Colonic mucosa (tissue), 4 donors: ENCODE measurements around the gene PIANP. TPM values are rescaled to one million over a fixed set of nuclear protein-coding genes. Genes with fewer than 3 reads are reported as not detected.
"Not testable (repeated sequence)": the region's sequence is repeated elsewhere in the genome, so short reads cannot be mapped to it uniquely, and the experiment has no call there.

ENCODE experiments used
- DNase-seq: peaks from one replicate; pipeline ENCODE4 v3.0.0-alpha.2; 2020
- H3K27ac ChIP-seq: fragments of 200-600 bp; one replicate; pipeline ENCODE4 v1.8.0; 2021
- H3K27me3 ChIP-seq: fragments of 200-600 bp; one replicate; pipeline ENCODE4 v1.8.0; 2021
- H3K36me3 ChIP-seq: fragments of 200-600 bp; one replicate; pipeline ENCODE4 v1.8.0; 2021
- H3K4me1 ChIP-seq: fragments of 200-600 bp; one replicate; pipeline ENCODE4 v1.8.0; 2021; ENCODE audit warnings: mild to moderate bottlenecking
- H3K4me3 ChIP-seq: fragments of 200-600 bp; one replicate; pipeline ENCODE4 v1.8.0; 2021
- H3K9ac ChIP-seq, 2 donors: one replicate each; pipeline ENCODE4 v1.7.0; 2013; ENCODE audit warnings: control low read depth in 2 of 2, low read depth in 2 of 2, low read length in 2 of 2
- H3K9me3 ChIP-seq: fragments of 200-600 bp; one replicate; pipeline ENCODE4 v1.8.0; 2021
- CTCF ChIP-seq: fragments of 200-600 bp; IDR thresholded peaks from one replicate; pipeline ENCODE4 v1.8.0; 2022; ENCODE audit warnings: antibody characterized with exemption, mild to moderate bottlenecking
- intact Hi-C: fragments of 100-400 bp; cut with DNase I; formaldehyde crosslinking; loops from one replicate; pipeline ENCODE4 v1.14.1; 2022
- total RNA-seq, 2 donors: library from RNA; stranded (reverse); fragmentation: NEBNext Ultra II Directional in 1 of 2; extraction: Animal tissue kit (Norgen Biotek cat#: 25700) in 1 of 2; gene quantifications; one replicate each; pipeline ENCODE4 v1.2.1, GENCODE V29; 2021
- donor health status: healthy.
- donor health status: DM: no; HTN: no; CAD: no.
- donor health status: DM: no; HTN: no; CAD: no.

The PIANP gene
- total RNA-seq, result 1 to 10 TPM in 1 of 2 donors, under 1 TPM in 1; 0.44 to 1.2 TPM

GRCh38 chr12:6700646-6701051 lies at the start of gene PIANP:
PIANP (minus strand) TSS chr12:6700815; CDS start chr12:6698061, 2,754 bp downstream.
- no peak for DNase-seq
- Histone ChIP-seq H3K27ac (no peak within 1 kb of the TSS), H3K27me3 (peaks cover 28% of the 10 kb centered on the region), H3K36me3 (no peaks in the 10 kb centered on the region), H3K9me3 (no peaks in the 10 kb centered on the region), H3K4me3 (peak within 1 kb of the TSS; percentile 42), H3K4me1 (peaks cover 3% of the 10 kb centered on the region), H3K9ac (peak within 1 kb of the TSS in 1 of 2 donors; percentile 46)
- TF ChIP-seq CTCF, result no peak
- intact Hi-C loops, result no loop called here

GRCh38 chr12:6748761-6749160 lies 48.1 kb upstream of the PIANP start:
- Histone ChIP-seq H3K27ac (no peak overlapping the region), H3K9ac (no peak overlapping the region), H3K27me3 (no peaks in the 10 kb centered on the region), H3K4me1 (peaks cover 7% of the 10 kb centered on the region), H3K9me3 (no peaks in the 10 kb centered on the region), H3K4me3 (no peak overlapping the region), H3K36me3 (peaks cover 23% of the 10 kb centered on the region)
- no peak for TF ChIP-seq CTCF
- DNase-seq, result no peak
- intact Hi-C loops, result no loop called here

- Histone ChIP-seq H3K4me1 (peaks cover 6% of the 10 kb centered on the region), H3K36me3 (peaks cover 23% of the 10 kb centered on the region), H3K9me3 (no peaks in the 10 kb centered on the region), H3K27me3 (no peaks in the 10 kb centered on the region), H3K27ac (no peak overlapping the region), H3K9ac (no peak overlapping the region), H3K4me3 (no peak overlapping the region)
- no peak for DNase-seq
- TF ChIP-seq CTCF, result no peak
- intact Hi-C loops, result no loop called here
Observed at GRCh38 chr12:6747216-6747615, 46.6 kb upstream of the PIANP start.

- no peak overlapping the region for H3K9ac ChIP-seq
Observed at GRCh38 chr12:6745741-6746525, 45.3 kb upstream of the PIANP start.

GRCh38 chr12:6743300-6743699 lies 42.7 kb upstream of the PIANP start:
- H3K27me3 ChIP-seq, H3K4me3 ChIP-seq, H3K4me1 ChIP-seq, intact Hi-C loops, DNase-seq, H3K9me3 ChIP-seq, H3K36me3 ChIP-seq, H3K27ac ChIP-seq, H3K9ac ChIP-seq: not testable (repeated sequence)

More at GRCh38 chr12:6745741-6746525, 45.3 kb upstream of the PIANP start:
- no peaks in the 10 kb centered on the region for H3K27me3 ChIP-seq
- H3K4me3 ChIP-seq, result no peak overlapping the region
- peaks cover 23% of the 10 kb centered on the region for H3K36me3 ChIP-seq
- H3K9me3 ChIP-seq, result no peaks in the 10 kb centered on the region
- H3K27ac ChIP-seq, result no peak overlapping the region
- no peak for TF ChIP-seq CTCF
- no peaks in the 10 kb centered on the region for H3K4me1 ChIP-seq
- intact Hi-C loops, result no loop called here
- no peak for DNase-seq

- no peak for DNase-seq
- Histone ChIP-seq H3K36me3 (no peaks in the 10 kb centered on the region), H3K9ac (no peak overlapping the region), H3K27ac (no peak overlapping the region), H3K9me3 (no peaks in the 10 kb centered on the region), H3K4me1 (no peaks in the 10 kb centered on the region), H3K4me3 (no peak overlapping the region), H3K27me3 (no peaks in the 10 kb centered on the region)
- intact Hi-C loops, result no loop called here
- no peak for TF ChIP-seq CTCF
Observed at GRCh38 chr12:6742834-6743233, 42.2 kb upstream of the PIANP start.

GRCh38 chr12:6742080-6742479 lies 41.5 kb upstream of the PIANP start:
- DNase-seq, H3K4me1 ChIP-seq, H3K9me3 ChIP-seq, H3K27me3 ChIP-seq, H3K36me3 ChIP-seq, H3K9ac ChIP-seq, H3K27ac ChIP-seq, H3K4me3 ChIP-seq, intact Hi-C loops: not testable (repeated sequence)
